GM12891 (cell line): ENCODE data around the gene XXYLT1.

ENCODE experiments used
- POLR2A ChIP-seq: IDR thresholded peaks from 2 replicates; pipeline ENCODE4 v1.6.1; 2011; ENCODE audit warnings: low read depth, low read length, control low read depth
- POLR2AphosphoS5 ChIP-seq: IDR thresholded peaks from 2 replicates; pipeline ENCODE4 v1.6.1; 2011; ENCODE audit warnings: low read depth, low read length, control low read depth
- TAF1 ChIP-seq: IDR thresholded peaks from 2 replicates; pipeline ENCODE4 v1.6.1; 2011; ENCODE audit warnings: low read depth, low read length, control low read depth

DNA sequence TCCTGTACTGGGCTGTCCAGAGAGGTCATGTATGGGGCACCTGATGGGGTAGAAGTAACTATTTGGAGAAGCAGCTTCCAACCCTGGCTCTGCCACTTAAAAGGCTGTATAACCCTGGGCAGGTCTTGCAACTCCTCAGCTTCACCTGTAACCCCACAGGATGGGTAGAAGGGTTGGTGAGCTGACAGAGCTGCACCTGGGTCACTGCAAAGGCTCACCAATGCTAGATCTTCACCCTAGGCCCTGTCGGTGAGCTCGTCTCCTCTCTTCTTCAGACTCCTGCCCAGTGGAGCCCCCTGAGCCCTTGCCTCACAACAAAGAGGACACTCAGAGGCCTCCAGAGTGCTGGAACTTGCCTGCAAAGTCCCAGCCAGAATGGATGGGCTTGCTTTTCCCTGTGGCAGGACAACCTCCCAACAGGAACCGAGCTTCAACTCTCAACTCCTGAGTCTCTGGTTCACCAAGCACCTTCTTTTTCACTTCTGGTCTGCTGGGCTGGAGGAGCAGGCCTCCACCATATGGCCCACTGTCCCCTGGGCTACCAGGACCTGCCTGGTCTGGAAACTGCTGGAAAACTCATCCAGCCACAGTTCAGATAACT, 45.9 kb downstream of the XXYLT1 start:
- TF ChIP-seq POLR2AphosphoS5 (no peak), TAF1 (no peak), POLR2A (no peak)
